Measurements from ENCODE around the gene PTPRE. TPM values are rescaled to one million over a fixed set of nuclear protein-coding genes. Genes with fewer than 3 reads are reported as not detected.

The PTPRE gene
- total RNA-seq, 1 donor, result 0.09 TPM

GRCh38 chr10:127990846-127991542, 84.1 kb downstream of the PTPRE start:
- DNase-seq (ENCODE audit: low read depth), result peak; percentile 71
- no peak for TF ChIP-seq CTCF (IDR thresholded peaks at IDR 0.05; ENCODE audit: insufficient read depth, low read length)
- H3K4me3 ChIP-seq (ENCODE audit: low read depth, low read length), result no peak overlapping the region

- no peak overlapping the region for H3K4me3 ChIP-seq (ENCODE audit: low read depth, low read length)
- no peak for DNase-seq (ENCODE audit: low read depth)
- no peak for TF ChIP-seq CTCF (IDR thresholded peaks at IDR 0.05; ENCODE audit: insufficient read depth, low read length)
Observed at GRCh38 chr10:127991543-127992255, 84.8 kb downstream of the PTPRE start.

- H3K4me3 ChIP-seq (ENCODE audit: low read depth, low read length), result no peak overlapping the region
- no peak for TF ChIP-seq CTCF (IDR thresholded peaks at IDR 0.05; ENCODE audit: insufficient read depth, low read length)
- no peak for DNase-seq (ENCODE audit: low read depth)
Observed at GRCh38 chr10:127992376-127992775, 85.5 kb downstream of the PTPRE start.

- no peak for TF ChIP-seq CTCF (IDR thresholded peaks at IDR 0.05; ENCODE audit: insufficient read depth, low read length)
- DNase-seq (ENCODE audit: low read depth), result no peak
- no peak overlapping the region for H3K4me3 ChIP-seq (ENCODE audit: low read depth, low read length)
Observed at GRCh38 chr10:127993056-127993690, 86.3 kb downstream of the PTPRE start.

GRCh38 chr10:127995939-127996338, 89.0 kb downstream of the PTPRE start:
- H3K4me3 ChIP-seq (ENCODE audit: low read depth, low read length), result no peak overlapping the region
- no peak for DNase-seq (ENCODE audit: low read depth)
- no peak for TF ChIP-seq CTCF (IDR thresholded peaks at IDR 0.05; ENCODE audit: insufficient read depth, low read length)

GRCh38 chr10:127996586-127996985, 89.7 kb downstream of the PTPRE start:
- H3K4me3 ChIP-seq (ENCODE audit: low read depth, low read length), result no peak overlapping the region
- no peak for TF ChIP-seq CTCF (IDR thresholded peaks at IDR 0.05; ENCODE audit: insufficient read depth, low read length)
- DNase-seq (ENCODE audit: low read depth), result peak; percentile 18

Data from fibroblast of the aortic adventitia (primary cell).